Naive B cell (primary cell): ENCODE measurements around the gene GSK3A. TPM values are rescaled to one million over a fixed set of nuclear protein-coding genes. Genes with fewer than 3 reads are reported as not detected.
A peak's percentile ranks its signal among the peaks of the same experiment; 100 is the strongest.

Experiments
- ATAC-seq, 2 donors: fragments of 150-1000 bp; cut with Tn5 transposase; 2 replicates each; pipeline ENCODE4 v1.10.0; 2021; ENCODE audit warnings: low read depth in 2 of 2, mild to moderate bottlenecking in 2 of 2, moderate library complexity in 2 of 2
- DNase-seq: peaks from one replicate; pipeline ENCODE4 v3.0.0; 2022
- H3K27ac Mint-ChIP-seq, 6 donors: one replicate each; pipeline ENCODE4 v1.8.0; 2020 to 2022; ENCODE audit warnings: mild to moderate bottlenecking in 6 of 6, mixed read lengths in 6 of 6, moderate library complexity in 5 of 6, inconsistent platforms in 2 of 6
- H3K27me3 Mint-ChIP-seq, 3 donors: one replicate each; pipeline ENCODE4 v1.8.0; 2021 to 2022; ENCODE audit warnings: mixed read lengths in 3 of 3, mild to moderate bottlenecking in 1 of 3
- H3K36me3 Mint-ChIP-seq, 2 donors: one replicate each; pipeline ENCODE4 v1.8.0; 2020 to 2022; ENCODE audit warnings: mixed read lengths in 2 of 2, inconsistent platforms in 1 of 2, mild to moderate bottlenecking in 1 of 2
- H3K4me1 Mint-ChIP-seq, 3 donors: one replicate each; pipeline ENCODE4 v1.8.0; 2020 to 2022; ENCODE audit warnings: mixed read lengths in 3 of 3, inconsistent platforms in 1 of 3, mild to moderate bottlenecking in 1 of 3, moderate library complexity in 1 of 3
- H3K4me3 Mint-ChIP-seq, 8 donors: one replicate each; pipeline ENCODE4 v1.8.0; 2020 to 2022; ENCODE audit warnings: mild to moderate bottlenecking in 8 of 8, mixed read lengths in 8 of 8, moderate library complexity in 8 of 8, inconsistent platforms in 2 of 8
- H3K9me3 Mint-ChIP-seq, 7 donors: one replicate each; pipeline ENCODE4 v1.8.0; 2020 to 2022; ENCODE audit warnings: mixed read lengths in 7 of 7, mild to moderate bottlenecking in 5 of 7, inconsistent platforms in 2 of 7, moderate library complexity in 1 of 7
- polyA plus RNA-seq, 6 donors: library from polyadenylated mRNA; unstranded; fragments of 300-500 nt; fragmentation: Illumina TruSeq; gene quantifications; one replicate each; pipeline ENCODE4 v1.2.3, GENCODE V29; 2021; ENCODE audit warnings: low read depth in 6 of 6

Gene GSK3A
- polyA plus RNA-seq, 6 donors from 2014 or later = 11.7 to 30.9 (median 18.3) TPM

DNA sequence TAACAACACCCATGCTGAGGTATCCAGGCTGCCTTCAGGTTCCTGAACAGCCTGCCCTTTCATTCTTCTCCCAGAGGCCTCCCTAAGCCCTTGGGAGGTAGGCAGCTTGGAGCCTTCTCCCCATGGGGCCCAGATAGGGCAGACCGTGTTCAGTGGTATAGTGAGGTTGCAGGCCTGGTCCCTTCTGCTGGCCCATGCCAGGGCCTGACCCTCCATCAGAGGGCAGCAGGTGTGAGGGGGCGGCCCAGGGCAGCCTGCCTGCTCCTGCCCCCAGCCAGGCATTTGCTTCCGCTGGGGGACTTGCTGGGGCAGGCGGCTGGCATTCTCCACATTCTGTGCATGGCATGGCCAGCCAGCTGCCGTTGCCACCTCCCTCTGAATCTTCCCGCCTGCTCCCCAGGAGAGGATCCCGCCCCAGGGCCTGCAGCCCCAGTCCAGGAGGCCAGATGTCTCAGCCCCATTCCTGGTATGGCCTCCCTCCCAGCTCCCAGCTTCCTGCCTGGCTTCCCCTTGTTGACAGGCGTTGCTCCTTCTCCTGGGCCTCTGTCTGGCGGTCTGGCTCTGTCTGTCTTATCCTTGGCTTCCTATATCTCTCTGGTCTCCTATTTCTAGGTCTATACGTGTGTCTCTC lies 35.5 kb upstream of the GSK3A start:
- Mint-ChIP-seq H3K36me3 (no peaks in the 10 kb centered on the region), H3K27ac (peak overlapping the region in 3 of 6 donors; percentile 5 to 86 (median 54)), H3K4me3 (no peak overlapping the region), H3K4me1 (peaks cover 38 to 63% (median 43%) of the 10 kb centered on the region in 3 donors), H3K27me3 (no peaks in the 10 kb centered on the region), H3K9me3 (no peaks in the 10 kb centered on the region)
- ATAC-seq (no peak), DNase-seq (no peak)

DNA sequence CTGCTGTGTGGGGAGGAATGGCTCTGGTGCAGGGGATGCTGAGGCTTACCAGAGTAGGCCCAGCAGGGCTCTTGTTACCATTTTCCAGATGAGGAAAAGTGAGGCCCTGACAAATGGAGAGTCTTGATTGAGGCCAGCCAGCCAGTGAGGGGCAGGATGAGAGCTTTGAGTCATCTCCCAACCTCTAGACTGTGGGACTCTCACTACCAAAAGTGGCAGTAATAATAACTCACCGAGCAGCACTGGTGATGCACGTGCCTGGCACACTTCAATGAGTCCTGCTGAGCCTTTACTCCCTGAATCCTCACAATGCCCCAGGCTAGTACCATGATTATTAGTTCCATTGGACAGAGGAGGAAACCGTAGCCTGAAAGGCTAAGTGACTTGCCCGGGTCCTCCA lies 34.4 kb upstream of the GSK3A start:
- Mint-ChIP-seq H3K9me3 (no peaks in the 10 kb centered on the region), H3K27ac (peak overlapping the region in 1 of 6 donors; percentile 53), H3K4me1 (peaks cover 32 to 54% (median 35%) of the 10 kb centered on the region in 3 donors), H3K4me3 (peak overlapping the region in 1 of 8 donors; percentile 69), H3K36me3 (no peaks in the 10 kb centered on the region), H3K27me3 (no peaks in the 10 kb centered on the region)
- no peak for DNase-seq
- ATAC-seq = no peak

DNA sequence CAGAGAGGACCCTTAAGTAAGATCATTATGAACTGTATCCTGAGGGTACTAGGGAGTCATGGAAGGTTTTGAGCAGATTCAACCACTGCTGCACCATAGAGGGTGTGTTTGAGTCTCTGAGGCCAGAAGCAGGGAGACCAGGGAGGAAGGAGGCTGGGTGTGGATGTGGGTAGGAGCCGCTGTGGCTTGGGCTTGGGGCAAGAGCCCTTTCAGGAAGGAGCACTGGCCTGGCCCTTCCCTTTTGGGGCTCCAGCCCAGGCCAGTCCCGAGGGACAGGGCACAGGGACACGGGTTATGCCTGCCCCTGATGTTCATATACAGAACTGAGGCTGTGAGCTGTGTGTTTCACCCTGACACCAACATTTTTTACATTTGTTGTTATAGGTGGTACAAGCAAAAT lies 33.9 kb upstream of the GSK3A start:
- ATAC-seq (no peak), DNase-seq (no peak)
- Mint-ChIP-seq H3K4me1 (peaks cover 33 to 54% (median 33%) of the 10 kb centered on the region in 3 donors), H3K27me3 (no peaks in the 10 kb centered on the region), H3K27ac (peak overlapping the region in 2 of 6 donors; percentile 61 to 78), H3K4me3 (peak overlapping the region in 3 of 8 donors; percentile 32 to 69 (median 67)), H3K36me3 (no peaks in the 10 kb centered on the region), H3K9me3 (no peaks in the 10 kb centered on the region)

DNA sequence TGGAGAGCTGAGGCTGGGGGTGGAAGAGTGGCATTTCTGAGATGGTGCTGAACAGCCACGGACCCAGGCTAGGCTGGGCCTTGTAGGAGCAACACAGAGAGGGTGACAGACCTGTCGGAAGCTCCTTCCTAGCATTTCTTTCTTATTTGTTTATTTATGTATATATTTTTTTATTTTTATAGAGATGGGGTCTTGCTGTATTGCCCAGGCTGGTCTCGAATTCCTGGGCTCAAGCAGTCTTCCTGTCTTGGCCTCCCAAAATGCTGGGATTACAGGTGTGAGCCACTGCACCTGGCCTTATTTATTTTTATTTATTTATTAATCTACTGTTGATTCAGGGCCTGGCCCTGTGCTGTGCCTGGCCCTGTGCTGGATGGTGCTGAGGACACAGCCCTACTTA lies 33.1 kb upstream of the GSK3A start:
- no peaks in the 10 kb centered on the region for H3K36me3 Mint-ChIP-seq
- DNase-seq (no peak), ATAC-seq (no peak)
- peaks cover 38 to 53% (median 39%) of the 10 kb centered on the region in 3 donors for H3K4me1 Mint-ChIP-seq
- no peak overlapping the region for H3K27ac Mint-ChIP-seq
- no peaks in the 10 kb centered on the region for H3K27me3 Mint-ChIP-seq
- H3K9me3 Mint-ChIP-seq = no peaks in the 10 kb centered on the region
- peak overlapping the region in 1 of 8 donors; percentile 69 for H3K4me3 Mint-ChIP-seq

DNA sequence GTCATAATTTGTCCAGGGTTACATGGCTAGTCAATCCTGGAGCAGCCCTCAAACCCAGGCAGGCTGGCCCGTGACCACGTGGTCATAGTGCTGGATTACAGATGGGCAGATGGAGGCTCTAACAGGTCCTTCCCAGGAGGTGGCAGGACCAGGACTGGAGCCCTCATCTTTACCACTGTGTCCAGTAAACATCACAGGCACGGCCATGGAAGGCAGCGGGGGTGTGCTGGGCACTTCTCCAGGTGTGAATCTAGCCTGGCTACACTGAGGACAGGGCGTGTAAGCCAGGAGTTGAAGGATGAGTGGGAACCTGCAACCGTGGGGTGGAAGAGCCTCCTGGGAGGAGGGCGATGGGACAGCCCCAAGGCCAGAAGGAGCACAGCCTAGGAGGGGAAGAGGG lies 32.7 kb upstream of the GSK3A start:
- Mint-ChIP-seq H3K9me3 (no peaks in the 10 kb centered on the region), H3K36me3 (no peaks in the 10 kb centered on the region), H3K4me3 (peak overlapping the region in 4 of 8 donors; percentile 19 to 71 (median 44)), H3K27me3 (no peaks in the 10 kb centered on the region), H3K4me1 (peaks cover 42 to 53% (median 43%) of the 10 kb centered on the region in 3 donors), H3K27ac (peak overlapping the region in 1 of 6 donors; percentile 3)
- ATAC-seq (no peak), DNase-seq (no peak)

DNA sequence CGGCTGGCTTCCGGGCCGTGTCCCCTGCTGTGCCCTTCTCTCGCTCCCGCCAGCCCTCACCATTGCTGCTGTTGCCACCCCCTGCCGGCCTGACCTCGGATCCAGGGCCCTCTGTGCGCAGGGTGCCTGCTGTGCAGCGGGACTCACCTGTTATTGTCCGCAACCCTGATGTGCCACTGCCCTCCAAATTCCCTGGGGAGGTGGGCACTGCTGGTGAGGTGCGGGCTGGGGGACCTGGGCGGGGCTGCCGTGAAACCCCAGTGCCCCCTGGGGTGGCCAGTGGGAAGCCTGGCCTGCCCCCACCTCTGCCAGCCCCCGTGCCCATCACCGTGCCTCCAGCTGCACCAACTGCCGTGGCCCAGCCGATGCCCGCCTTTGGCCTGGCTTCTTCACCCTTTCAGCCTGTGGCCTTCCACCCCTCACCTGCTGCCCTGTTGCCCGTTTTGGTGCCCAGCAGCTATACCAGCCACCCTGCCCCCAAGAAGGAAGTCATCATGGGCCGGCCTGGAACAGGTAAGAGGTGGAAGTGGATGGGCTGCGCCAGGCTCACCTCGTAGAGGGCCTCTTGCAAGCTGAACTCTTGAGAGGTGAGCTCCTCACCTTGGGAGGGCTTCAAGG lies 31.8 kb upstream of the GSK3A start:
- ATAC-seq (no peak), DNase-seq (no peak)
- no peak overlapping the region for H3K27ac Mint-ChIP-seq
- H3K36me3 Mint-ChIP-seq = no peaks in the 10 kb centered on the region
- H3K27me3 Mint-ChIP-seq = no peaks in the 10 kb centered on the region
- H3K4me1 Mint-ChIP-seq = peaks cover 37 to 46% (median 44%) of the 10 kb centered on the region in 3 donors
- H3K9me3 Mint-ChIP-seq = no peaks in the 10 kb centered on the region
- H3K4me3 Mint-ChIP-seq = no peak overlapping the region

DNA sequence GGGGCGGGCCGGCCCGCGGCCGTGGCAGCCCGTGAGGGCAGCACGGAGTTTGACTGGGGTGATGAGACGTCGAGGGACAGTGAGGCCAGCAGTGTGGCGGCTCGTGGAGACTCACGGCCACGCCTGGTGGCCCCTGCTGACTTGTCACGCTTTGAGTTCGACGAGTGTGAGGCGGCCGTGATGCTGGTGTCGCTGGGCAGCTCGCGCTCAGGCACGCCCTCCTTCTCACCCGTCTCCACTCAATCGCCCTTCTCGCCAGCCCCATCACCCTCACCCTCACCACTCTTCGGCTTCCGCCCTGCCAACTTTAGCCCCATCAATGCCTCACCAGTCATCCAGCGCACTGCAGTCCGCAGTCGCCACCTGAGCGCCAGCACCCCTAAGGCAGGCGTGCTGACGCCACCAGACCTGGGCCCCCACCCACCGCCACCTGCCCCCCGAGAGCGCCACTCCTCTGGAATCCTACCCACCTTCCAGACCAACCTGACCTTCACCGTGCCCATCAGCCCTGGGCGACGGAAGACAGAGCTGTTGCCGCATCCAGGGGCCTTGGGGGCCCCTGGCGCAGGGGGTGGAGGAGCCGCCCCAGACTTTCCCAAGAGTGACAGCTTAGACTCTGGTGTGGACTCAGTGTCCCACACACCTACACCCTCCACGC lies 31.1 kb upstream of the GSK3A start:
- Mint-ChIP-seq H3K4me3 (no peak overlapping the region), H3K9me3 (no peaks in the 10 kb centered on the region), H3K27me3 (no peaks in the 10 kb centered on the region), H3K4me1 (peaks cover 30 to 40% (median 37%) of the 10 kb centered on the region in 3 donors), H3K36me3 (no peaks in the 10 kb centered on the region), H3K27ac (peak overlapping the region in 2 of 6 donors; percentile 51 to 64)
- ATAC-seq = no peak
- no peak for DNase-seq

DNA sequence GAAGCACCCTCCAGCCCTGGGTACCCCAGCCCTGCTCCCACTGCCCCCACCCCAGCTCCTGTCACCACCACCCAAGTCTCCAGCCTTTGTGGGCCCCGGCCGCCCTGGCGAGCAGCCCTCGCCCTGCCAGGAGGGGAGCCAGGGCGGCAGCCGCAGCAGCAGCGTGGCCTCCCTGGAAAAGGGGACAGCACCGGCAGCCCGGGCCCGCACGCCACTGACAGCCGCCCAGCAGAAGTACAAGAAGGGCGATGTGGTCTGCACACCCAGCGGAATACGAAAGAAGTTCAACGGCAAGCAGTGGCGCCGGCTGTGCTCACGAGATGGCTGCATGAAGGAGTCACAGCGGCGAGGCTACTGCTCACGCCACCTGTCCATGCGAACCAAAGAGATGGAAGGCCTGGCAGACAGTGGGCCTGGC lies 30.6 kb upstream of the GSK3A start:
- Mint-ChIP-seq H3K4me3 (no peak overlapping the region), H3K4me1 (peaks cover 25 to 34% (median 32%) of the 10 kb centered on the region in 3 donors), H3K27ac (no peak overlapping the region), H3K9me3 (no peaks in the 10 kb centered on the region), H3K27me3 (no peaks in the 10 kb centered on the region), H3K36me3 (no peaks in the 10 kb centered on the region)
- ATAC-seq = no peak
- DNase-seq = no peak

DNA sequence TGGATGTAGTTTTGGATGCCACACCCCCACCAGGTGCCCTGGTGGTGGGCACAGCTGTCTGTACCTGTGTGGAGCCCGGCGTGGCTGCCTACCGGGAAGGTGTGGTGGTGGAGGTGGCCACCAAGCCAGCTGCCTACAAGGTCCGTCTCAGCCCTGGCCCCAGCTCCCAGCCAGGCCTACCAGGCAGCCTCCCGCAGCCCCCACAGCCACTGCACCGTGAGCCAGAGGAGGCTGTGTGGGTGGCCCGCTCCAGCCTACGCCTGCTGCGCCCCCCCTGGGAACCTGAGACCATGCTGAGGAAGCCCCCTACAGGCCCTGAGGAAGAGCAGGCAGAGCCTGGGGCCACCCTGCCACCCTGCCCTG lies 30.1 kb upstream of the GSK3A start:
- Mint-ChIP-seq H3K36me3 (no peaks in the 10 kb centered on the region), H3K4me3 (no peak overlapping the region), H3K27me3 (no peaks in the 10 kb centered on the region), H3K27ac (peak overlapping the region in 1 of 6 donors; percentile 47), H3K9me3 (no peaks in the 10 kb centered on the region), H3K4me1 (peaks cover 25 to 32% (median 30%) of the 10 kb centered on the region in 3 donors)
- ATAC-seq = no peak
- no peak for DNase-seq

DNA sequence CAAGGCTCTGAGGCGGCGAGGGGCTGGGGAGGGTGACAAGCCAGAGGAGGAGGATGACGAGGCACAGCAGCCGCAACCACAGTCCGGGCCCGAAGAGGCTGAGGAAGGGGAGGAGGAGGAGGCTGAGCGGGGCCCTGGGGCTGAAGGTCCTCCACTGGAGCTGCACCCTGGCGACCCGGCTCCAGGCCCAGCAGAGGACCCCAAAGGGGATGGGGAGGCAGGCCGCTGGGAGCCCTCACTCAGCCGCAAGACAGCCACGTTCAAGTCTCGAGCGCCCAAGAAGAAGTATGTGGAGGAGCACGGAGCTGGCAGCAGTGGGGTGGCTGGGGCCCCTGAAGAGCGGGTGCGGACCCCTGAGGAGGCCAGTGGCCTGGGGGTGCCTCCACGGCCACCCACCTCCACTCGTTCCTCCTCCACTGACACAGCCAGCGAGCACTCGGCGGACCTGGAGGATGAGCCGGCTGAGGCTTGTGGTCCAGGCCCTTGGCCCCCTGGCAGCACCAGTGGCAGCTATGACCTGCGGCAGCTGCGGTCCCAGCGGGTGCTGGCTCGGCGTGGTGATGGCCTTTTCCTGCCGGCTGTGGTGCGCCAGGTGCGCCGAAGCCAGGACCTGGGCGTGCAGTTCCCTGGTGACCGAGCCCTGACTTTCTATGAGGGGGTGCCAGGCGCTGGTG lies 29.6 kb upstream of the GSK3A start:
- Mint-ChIP-seq H3K27me3 (no peaks in the 10 kb centered on the region), H3K27ac (peak overlapping the region in 1 of 6 donors; percentile 32), H3K4me1 (peaks cover 25 to 32% (median 27%) of the 10 kb centered on the region in 3 donors), H3K9me3 (no peaks in the 10 kb centered on the region), H3K36me3 (no peaks in the 10 kb centered on the region), H3K4me3 (peak overlapping the region in 1 of 8 donors; percentile 82)
- ATAC-seq = no peak
- DNase-seq = no peak

DNA sequence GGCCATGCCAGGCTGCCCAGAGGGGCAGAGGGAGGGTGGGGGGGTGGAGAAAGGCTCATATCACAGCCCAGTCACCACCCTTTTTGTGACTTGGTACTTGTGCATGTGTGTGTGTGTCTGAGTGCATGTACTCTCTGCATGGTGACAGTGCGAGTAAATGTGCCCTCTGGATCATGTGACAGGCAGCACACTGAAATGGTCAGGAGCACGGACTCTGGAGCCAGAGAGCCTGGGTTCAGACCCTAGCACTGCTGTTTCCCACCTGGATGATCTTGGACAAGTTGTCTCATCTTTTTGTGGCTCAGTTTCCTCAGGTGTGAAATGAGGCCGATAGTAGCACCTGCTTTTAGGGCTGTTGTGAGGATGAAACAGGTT lies 28.6 kb upstream of the GSK3A start:
- ATAC-seq = no peak
- Mint-ChIP-seq H3K4me3 (peak overlapping the region in 5 of 8 donors; percentile 49 to 95 (median 66)), H3K36me3 (no peaks in the 10 kb centered on the region), H3K4me1 (peaks cover 22 to 28% (median 23%) of the 10 kb centered on the region in 3 donors), H3K27ac (peak overlapping the region in 4 of 6 donors; percentile 36 to 97 (median 82)), H3K9me3 (no peaks in the 10 kb centered on the region), H3K27me3 (no peaks in the 10 kb centered on the region)
- no peak for DNase-seq

DNA sequence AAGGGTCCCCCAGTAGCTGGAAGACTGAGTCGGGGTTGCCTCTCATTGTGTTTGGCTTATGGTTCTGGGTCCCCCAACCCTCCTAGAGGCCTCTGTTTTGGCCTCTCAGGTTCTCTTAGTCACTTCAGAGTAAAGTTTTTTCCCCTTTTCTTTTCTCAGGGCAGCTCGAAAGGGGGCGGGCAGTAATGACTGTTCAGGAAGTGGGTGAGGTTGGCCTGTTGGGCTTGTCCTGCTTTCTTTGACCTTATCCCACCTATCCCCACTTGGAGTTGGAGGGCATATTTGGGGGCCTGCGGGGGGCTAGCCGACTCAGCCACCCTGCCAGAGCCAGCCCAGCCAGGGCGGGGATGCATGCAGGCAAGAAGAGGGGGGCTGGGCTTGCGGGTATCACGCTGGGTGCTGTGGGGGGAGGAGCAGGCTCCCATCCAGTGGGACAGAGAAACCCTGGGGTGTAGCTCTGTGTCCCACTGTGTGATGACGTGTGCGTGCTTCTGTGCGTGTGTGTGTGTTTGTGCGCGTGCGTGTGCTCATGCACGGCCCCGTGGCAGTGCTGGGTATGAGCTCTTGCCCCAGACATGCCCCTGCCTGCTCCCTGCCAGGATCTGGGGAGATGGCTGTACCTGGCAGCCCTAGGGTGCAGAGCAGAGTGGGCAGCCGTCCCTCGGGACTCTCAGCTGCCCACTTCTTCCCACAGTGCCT lies 28.1 kb upstream of the GSK3A start:
- Mint-ChIP-seq H3K4me3 (peak overlapping the region in 4 of 8 donors; percentile 90 to 95 (median 92)), H3K27ac (peak overlapping the region in 5 of 6 donors; percentile 88 to 98 (median 97)), H3K4me1 (peaks cover 18 to 24% (median 20%) of the 10 kb centered on the region in 3 donors), H3K27me3 (no peaks in the 10 kb centered on the region), H3K36me3 (no peaks in the 10 kb centered on the region), H3K9me3 (no peaks in the 10 kb centered on the region)
- DNase-seq (peak; percentile 51), ATAC-seq (peak; percentile 1 to 2)
